Endothelial cell of umbilical vein (primary cell): ENCODE data around the gene CDK6.

Experiments used
- EZH2 ChIP-seq: IDR thresholded peaks from 2 replicates; pipeline ENCODE4 v1.6.1; 2012; ENCODE audit warnings: borderline replicate concordance, low read depth, mild to moderate bottlenecking, moderate library complexity, low read length, inconsistent platforms; ENCODE audit not compliant: severe bottlenecking
- GATA2 ChIP-seq: IDR thresholded peaks from 2 replicates; pipeline ENCODE4 v1.7.0; 2011; ENCODE audit warnings: low read depth, mild to moderate bottlenecking, moderate library complexity, mixed read lengths, low read length; ENCODE audit not compliant: insufficient read length, insufficient read depth
- JUN ChIP-seq: IDR thresholded peaks from 2 replicates; pipeline ENCODE4 v1.6.1; 2011; ENCODE audit warnings: borderline replicate concordance, low read depth; ENCODE audit not compliant: insufficient read length, insufficient read depth
- MYC ChIP-seq: IDR thresholded peaks from one replicate; pipeline ENCODE4 v1.6.1; 2011; ENCODE audit warnings: mild to moderate bottlenecking, low read depth, low read length
- POLR2A ChIP-seq: IDR thresholded peaks from 2 replicates; pipeline ENCODE4 v1.6.1; 2012; ENCODE audit warnings: low read depth, mild to moderate bottlenecking, control low read depth, low read length
- POLR2AphosphoS5 ChIP-seq: IDR thresholded peaks from 2 replicates; pipeline ENCODE4 v1.6.1; 2012; ENCODE audit warnings: low read depth, mild to moderate bottlenecking, control low read depth, low read length, moderate library complexity; ENCODE audit not compliant: insufficient read depth
- TF ChIP-seq, protein P1 (sequence below), 2 donors: IDR thresholded peaks; 1 replicate in 1 of 2; 2 replicates in 1 of 2; pipeline ENCODE4 v1.5.1; 2011; ENCODE audit warnings: low read length in 2 of 2, mild to moderate bottlenecking in 2 of 2, moderate library complexity in 2 of 2, control low read depth in 1 of 2, inconsistent platforms in 1 of 2, low read depth in 1 of 2; ENCODE audit not compliant: insufficient read depth in 1 of 2; ENCODE audit errors: extremely low read depth in 1 of 2
- TF ChIP-seq, protein P2 (sequence below): IDR thresholded peaks from 2 replicates; pipeline ENCODE4 v1.6.1; 2011; ENCODE audit not compliant: insufficient read depth, insufficient read length

DNA sequence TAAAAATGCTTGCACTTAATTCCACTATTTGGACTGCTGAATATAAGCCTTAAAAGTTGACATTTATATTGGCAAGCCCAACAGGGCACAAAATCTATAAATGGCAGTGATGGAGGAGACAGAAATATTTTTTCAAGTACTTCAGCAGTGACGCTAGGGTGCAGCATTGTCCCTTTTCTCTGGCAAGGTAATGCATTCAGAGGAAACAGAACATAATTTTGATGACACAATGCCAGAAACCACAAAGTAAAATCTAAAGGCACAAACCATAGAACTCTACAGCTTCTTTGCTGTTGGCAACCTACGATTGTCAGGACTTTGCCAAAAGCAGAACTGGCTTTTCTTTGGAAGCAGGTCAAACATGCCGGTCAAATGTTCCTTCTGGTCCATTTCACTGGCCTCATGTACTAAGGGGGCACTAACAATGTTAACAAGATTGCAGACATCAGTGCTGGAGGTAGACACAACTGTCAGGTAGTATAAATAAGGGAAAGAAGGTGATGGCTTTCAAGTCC is 215.3 kb downstream of the CDK6 start:
- TF ChIP-seq POLR2A, result no peak
- no peak for TF ChIP-seq POLR2AphosphoS5
- TF ChIP-seq, protein P1, sequence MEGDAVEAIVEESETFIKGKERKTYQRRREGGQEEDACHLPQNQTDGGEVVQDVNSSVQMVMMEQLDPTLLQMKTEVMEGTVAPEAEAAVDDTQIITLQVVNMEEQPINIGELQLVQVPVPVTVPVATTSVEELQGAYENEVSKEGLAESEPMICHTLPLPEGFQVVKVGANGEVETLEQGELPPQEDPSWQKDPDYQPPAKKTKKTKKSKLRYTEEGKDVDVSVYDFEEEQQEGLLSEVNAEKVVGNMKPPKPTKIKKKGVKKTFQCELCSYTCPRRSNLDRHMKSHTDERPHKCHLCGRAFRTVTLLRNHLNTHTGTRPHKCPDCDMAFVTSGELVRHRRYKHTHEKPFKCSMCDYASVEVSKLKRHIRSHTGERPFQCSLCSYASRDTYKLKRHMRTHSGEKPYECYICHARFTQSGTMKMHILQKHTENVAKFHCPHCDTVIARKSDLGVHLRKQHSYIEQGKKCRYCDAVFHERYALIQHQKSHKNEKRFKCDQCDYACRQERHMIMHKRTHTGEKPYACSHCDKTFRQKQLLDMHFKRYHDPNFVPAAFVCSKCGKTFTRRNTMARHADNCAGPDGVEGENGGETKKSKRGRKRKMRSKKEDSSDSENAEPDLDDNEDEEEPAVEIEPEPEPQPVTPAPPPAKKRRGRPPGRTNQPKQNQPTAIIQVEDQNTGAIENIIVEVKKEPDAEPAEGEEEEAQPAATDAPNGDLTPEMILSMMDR (IDR thresholded peaks at IDR 0.05; ENCODE audit: extremely low read depth in 1 of 2, insufficient read depth in 1 of 2, low read depth in 1 of 2, low read length in 2 of 2), result peak; percentile 53 to 64
- TF ChIP-seq GATA2, result no peak
- no peak for TF ChIP-seq MYC
- no peak for TF ChIP-seq JUN
- TF ChIP-seq EZH2, result no peak
- TF ChIP-seq, protein P2, sequence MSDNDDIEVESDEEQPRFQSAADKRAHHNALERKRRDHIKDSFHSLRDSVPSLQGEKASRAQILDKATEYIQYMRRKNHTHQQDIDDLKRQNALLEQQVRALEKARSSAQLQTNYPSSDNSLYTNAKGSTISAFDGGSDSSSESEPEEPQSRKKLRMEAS, result no peak
